BLaER1 treated with 17β-estradiol and CSF1 and Interleukin-3, amounts not matched to agents 10 nM and 100 nM (cell line): ENCODE data around the gene AARSD1.
"Not testable (repeated sequence)": the region's sequence is repeated elsewhere in the genome, so short reads cannot be mapped to it uniquely, and the experiment has no call there.

ENCODE experiments used
- H3K27ac ChIP-seq, 11 experiments: shearing (Covaris generic); formaldehyde crosslinking; 2 replicates each; pipeline ENCODE4 v1.8.1; 2022
- H3K27me3 ChIP-seq, 11 experiments: shearing (Covaris generic); formaldehyde crosslinking; 2 replicates each; pipeline ENCODE4 v1.8.1; 2022
- H3K36me3 ChIP-seq, 11 experiments: shearing (Covaris generic); formaldehyde crosslinking; 2 replicates each; pipeline ENCODE4 v1.8.1; 2022
- H3K4me1 ChIP-seq, 10 experiments: shearing (Covaris generic); formaldehyde crosslinking; 2 replicates each; pipeline ENCODE4 v1.8.1; 2022
- H3K4me2 ChIP-seq, 11 experiments: shearing (Covaris generic); formaldehyde crosslinking; 2 replicates each; pipeline ENCODE4 v1.8.1; 2022
- H3K4me3 ChIP-seq, 10 experiments: shearing (Covaris generic); formaldehyde crosslinking; 2 replicates each; pipeline ENCODE4 v1.8.1; 2022
- H3K9ac ChIP-seq, 11 experiments: shearing (Covaris generic); formaldehyde crosslinking; 2 replicates each; pipeline ENCODE4 v1.8.1; 2022
- H3K9me3 ChIP-seq, 11 experiments: shearing (Covaris generic); formaldehyde crosslinking; replicated peaks in 1 of 11; 2 replicates each; pipeline ENCODE4 v1.8.1; 2022
- H4K20me1 ChIP-seq, 11 experiments: shearing (Covaris generic); formaldehyde crosslinking; 2 replicates each; pipeline ENCODE4 v1.8.1; 2022
- Cebpa-rat ChIP-seq, 11 experiments: shearing (Covaris generic); IDR thresholded peaks; 2 replicates each; pipeline ENCODE4 v1.8.1; 2022

Gene AARSD1

DNA sequence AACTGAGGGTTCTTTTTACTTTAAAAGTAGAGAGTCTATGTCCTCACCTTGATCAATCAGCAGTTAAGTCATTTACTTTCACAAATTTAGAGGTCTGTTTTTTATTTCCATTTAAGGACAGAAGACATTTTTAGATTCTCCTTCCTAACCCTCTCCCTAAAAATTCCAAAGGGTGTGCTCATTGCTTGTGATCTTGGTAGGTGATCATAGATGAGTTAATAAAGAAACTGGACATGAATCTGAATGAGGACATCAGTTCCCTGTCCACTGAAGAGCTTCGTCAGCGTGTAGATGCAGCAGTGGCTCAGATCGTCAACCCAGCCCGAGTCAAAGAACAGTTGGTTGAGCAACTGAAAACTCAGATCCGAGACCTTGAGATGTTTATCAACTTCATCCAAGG is 24.9 kb upstream of the AARSD1 start:
- H3K9ac ChIP-seq = no peak overlapping the region
- H3K4me2 ChIP-seq = no peak overlapping the region
- no peak overlapping the region for H3K27ac ChIP-seq
- no peak overlapping the region for H3K4me3 ChIP-seq
- H3K4me1 ChIP-seq = peaks cover 27 to 58% (median 43%) of the 10 kb centered on the region in 10 experiments
- no peaks in the 10 kb centered on the region for H3K9me3 ChIP-seq
- no peaks in the 10 kb centered on the region for H3K27me3 ChIP-seq
- peaks cover 0 to 8% (median 0%) of the 10 kb centered on the region in 11 experiments; a peak in 3 of 22 replicates for H4K20me1 ChIP-seq
- TF ChIP-seq Cebpa-rat (IDR thresholded peaks at IDR 0.05) = no peak
- peaks cover 73 to 85% (median 83%) of the 10 kb centered on the region in 11 experiments for H3K36me3 ChIP-seq

DNA sequence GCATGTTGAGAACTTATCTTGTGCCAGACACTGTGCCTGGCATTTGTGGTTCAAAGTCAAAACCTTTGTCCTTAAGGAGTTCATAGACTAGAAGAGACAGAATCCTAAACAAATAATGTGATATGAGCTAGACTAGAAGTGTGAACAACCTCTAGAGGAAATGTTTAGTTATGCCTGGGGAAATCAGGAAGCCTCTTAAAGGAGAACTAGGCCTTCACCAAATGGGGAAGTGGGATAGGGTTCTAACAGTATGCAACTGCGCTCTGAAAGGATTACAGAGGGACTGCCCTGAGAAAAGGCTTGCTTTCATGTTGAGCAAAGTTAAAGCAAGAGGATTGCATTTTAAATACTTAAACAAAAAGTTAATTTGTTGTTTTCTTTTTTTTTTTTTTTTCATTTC is 21.0 kb upstream of the AARSD1 start:
- H3K27me3 ChIP-seq = no peaks in the 10 kb centered on the region
- H4K20me1 ChIP-seq = peaks cover 0 to 20% (median 5%) of the 10 kb centered on the region in 11 experiments; a peak in 8 of 22 replicates
- H3K4me2 ChIP-seq = peak overlapping the region; percentile 62 to 96 (median 86)
- TF ChIP-seq Cebpa-rat (IDR thresholded peaks at IDR 0.05) = no peak
- H3K36me3 ChIP-seq = peaks cover 34 to 54% (median 47%) of the 10 kb centered on the region in 11 experiments
- no peaks in the 10 kb centered on the region for H3K9me3 ChIP-seq
- H3K4me3 ChIP-seq = peak overlapping the region in 8 of 10 experiments; percentile 12 to 49 (median 36); a peak in 11 of 20 replicates
- H3K27ac ChIP-seq = peak overlapping the region; percentile 47 to 80 (median 76); a peak in 21 of 22 replicates
- peak overlapping the region; percentile 18 to 69 (median 64); a peak in 20 of 22 replicates for H3K9ac ChIP-seq
- peaks cover 52 to 76% (median 61%) of the 10 kb centered on the region in 10 experiments for H3K4me1 ChIP-seq

DNA sequence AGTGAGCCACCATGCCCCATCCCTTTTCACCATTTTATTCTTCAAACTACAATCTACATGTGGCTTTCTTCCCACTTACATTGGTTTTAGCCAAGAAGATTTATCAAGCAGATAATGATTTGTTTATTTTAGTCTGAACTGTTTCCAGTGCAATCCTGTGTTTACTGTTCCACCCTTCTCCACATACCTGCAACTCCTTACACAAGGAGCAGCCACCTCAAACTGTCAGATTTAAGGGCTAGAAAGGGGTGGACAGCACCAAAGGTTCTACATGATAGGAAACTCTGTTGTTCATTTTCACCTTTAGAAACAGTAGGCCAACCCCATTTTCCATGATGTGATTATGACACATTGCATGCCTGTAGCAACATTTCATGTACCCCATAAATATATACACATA is 18.0 kb upstream of the AARSD1 start:
- peaks cover 0 to 20% (median 5%) of the 10 kb centered on the region in 11 experiments; a peak in 8 of 22 replicates for H4K20me1 ChIP-seq
- no peak overlapping the region for H3K27ac ChIP-seq
- H3K9ac ChIP-seq = peak overlapping the region in 9 of 11 experiments; percentile 80 to 93 (median 84); a peak in 10 of 22 replicates
- H3K27me3 ChIP-seq = no peaks in the 10 kb centered on the region
- no peak for TF ChIP-seq Cebpa-rat (IDR thresholded peaks at IDR 0.05)
- H3K4me3 ChIP-seq = peak overlapping the region; percentile 89 to 100 (median 97); a peak in 15 of 20 replicates
- peaks cover 5 to 25% (median 17%) of the 10 kb centered on the region in 11 experiments for H3K36me3 ChIP-seq
- peaks cover 63 to 72% (median 66%) of the 10 kb centered on the region in 10 experiments for H3K4me1 ChIP-seq
- no peaks in the 10 kb centered on the region for H3K9me3 ChIP-seq
- H3K4me2 ChIP-seq = peak overlapping the region; percentile 89 to 99 (median 95)

DNA sequence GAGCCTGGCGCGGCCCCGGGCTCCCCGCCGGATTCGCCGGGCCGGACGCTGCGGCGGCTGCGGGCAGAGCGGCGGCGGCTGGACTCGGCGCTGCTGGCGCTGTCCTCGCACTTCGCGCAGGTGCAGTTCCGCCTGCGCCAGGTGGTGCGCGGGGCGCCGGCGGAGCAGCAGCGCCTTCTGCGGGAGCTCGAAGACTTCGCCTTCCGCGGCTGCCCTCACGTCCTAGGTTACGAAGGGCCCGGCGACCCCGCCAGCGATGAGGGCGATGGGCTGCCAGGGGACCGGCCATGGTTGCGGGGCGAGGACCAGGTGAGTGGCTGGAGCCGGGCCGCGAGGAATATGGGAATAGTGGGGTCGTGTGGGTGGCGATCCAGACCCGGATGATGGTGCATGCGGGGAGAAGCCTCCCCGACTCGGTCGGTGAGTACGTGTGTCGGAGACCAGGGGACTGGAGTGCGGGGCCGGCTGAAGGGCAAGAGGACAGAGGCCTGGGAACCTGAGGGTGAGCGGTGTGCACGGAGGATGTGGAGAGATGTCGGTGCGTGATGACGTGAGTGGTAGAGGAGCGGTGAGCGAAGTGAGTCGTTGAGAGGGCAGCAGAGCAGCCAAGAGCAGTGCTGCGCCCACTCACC is 16.6 kb upstream of the AARSD1 start:
- Histone ChIP-seq H4K20me1 (peaks cover 0 to 20% (median 5%) of the 10 kb centered on the region in 11 experiments; a peak in 8 of 22 replicates), H3K9ac (peak overlapping the region; percentile 80 to 93 (median 84)), H3K36me3 (peaks cover 0 to 11% (median 4%) of the 10 kb centered on the region in 11 experiments; a peak in 11 of 22 replicates), H3K27ac (peak overlapping the region; percentile 55 to 88 (median 80)), H3K4me2 (peak overlapping the region; percentile 89 to 99 (median 95)), H3K4me1 (peaks cover 54 to 71% (median 65%) of the 10 kb centered on the region in 10 experiments), H3K4me3 (peak overlapping the region; percentile 89 to 100 (median 97)), H3K27me3 (no peaks in the 10 kb centered on the region), H3K9me3 (no peaks in the 10 kb centered on the region)
- TF ChIP-seq Cebpa-rat (IDR thresholded peaks at IDR 0.05) = no peak

DNA sequence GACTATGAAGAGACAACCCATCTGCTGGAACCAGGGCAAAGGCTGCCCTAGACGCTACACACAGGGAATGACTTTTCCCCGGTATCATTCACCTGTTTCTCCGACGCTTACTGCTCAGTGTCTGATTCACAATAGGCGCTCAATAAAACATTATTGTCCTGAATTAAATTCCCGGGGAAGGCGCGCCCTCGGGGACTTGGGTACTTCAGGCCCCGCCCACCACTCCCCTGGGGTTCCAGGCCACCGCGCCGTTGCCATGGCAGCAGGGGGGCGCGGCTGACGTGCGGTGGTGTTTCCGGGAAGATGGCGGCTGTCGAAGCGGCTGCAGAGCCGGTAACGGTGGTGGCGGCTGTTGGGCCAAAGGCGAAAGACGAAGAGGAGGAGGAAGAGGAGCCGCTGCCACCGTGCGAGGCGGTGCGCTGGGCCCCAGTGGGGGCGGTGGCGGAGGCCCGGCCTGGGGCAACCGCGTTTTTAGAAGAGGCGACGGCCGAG is 16.1 kb upstream of the AARSD1 start, which contains the start of gene RUNDC1:
RUNDC1 (plus strand) TSS at position 292 of the 492 bp plus-strand sequence; CDS start at position 304, 12 bp downstream.
- Histone ChIP-seq H3K4me1 (peaks cover 55 to 71% (median 65%) of the 10 kb centered on the region in 10 experiments), H3K36me3 (peaks cover 0 to 10% (median 0%) of the 10 kb centered on the region in 11 experiments; a peak in 3 of 22 replicates), H3K27me3 (no peaks in the 10 kb centered on the region), H3K9ac (peak within 1 kb of the TSS; percentile 80 to 93 (median 84)), H4K20me1 (peaks cover 0 to 20% (median 5%) of the 10 kb centered on the region in 11 experiments; a peak in 8 of 22 replicates), H3K4me2 (peak within 1 kb of the TSS; percentile 89 to 99 (median 95)), H3K9me3 (no peaks in the 10 kb centered on the region), H3K27ac (peak within 1 kb of the TSS; percentile 55 to 88 (median 80)), H3K4me3 (peak within 1 kb of the TSS; percentile 89 to 100 (median 97))
- TF ChIP-seq Cebpa-rat (IDR thresholded peaks at IDR 0.05) = no peak

DNA sequence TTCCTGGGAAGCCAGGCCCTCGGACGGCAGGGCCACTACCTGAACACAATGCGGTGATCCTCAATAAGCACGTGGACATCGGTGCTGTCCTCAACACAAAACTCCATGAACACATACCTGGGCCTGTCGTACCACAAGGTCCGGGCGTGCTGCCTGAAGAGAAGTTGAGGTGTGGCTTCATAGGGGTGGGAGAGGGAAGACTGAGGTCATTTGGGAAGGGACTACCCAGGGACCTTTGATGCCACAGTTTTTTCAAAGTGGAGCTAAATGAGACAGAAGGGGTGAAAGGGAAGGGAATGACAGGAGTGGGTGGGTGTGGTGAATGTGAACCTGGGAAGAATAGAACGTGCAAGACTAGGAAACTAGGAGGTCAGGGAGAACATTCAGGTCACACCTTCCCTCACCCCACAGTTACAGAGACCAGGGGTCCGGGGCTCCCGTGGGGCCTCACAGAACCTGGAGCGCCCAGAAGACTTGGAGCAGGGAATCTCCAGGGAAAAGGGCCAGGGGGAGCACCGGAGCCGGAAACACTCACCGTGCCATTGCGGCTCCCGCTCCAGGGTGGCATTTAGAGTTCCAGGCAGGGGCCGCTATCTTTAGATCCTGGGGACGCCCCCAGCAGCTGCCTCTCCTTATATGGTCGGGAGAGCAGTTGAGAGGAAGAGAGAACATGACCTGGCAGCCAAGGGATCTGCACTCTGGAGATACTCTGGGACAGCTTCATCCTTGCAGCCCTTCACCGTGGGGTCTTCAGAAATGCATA is 15.4 kb upstream of the AARSD1 start, which contains the start of gene PTGES3L:
PTGES3L (minus strand) TSS at position 570 of the 763 bp plus-strand sequence; CDS start at position 543, 27 bp downstream.
- peaks cover 0 to 20% (median 5%) of the 10 kb centered on the region in 11 experiments; a peak in 8 of 22 replicates for H4K20me1 ChIP-seq
- H3K4me3 ChIP-seq = peak within 1 kb of the TSS; percentile 89 to 100 (median 97)
- no peaks in the 10 kb centered on the region for H3K9me3 ChIP-seq
- peak within 1 kb of the TSS; percentile 55 to 88 (median 80) for H3K27ac ChIP-seq
- peaks cover 0 to 10% (median 0%) of the 10 kb centered on the region in 11 experiments; a peak in 3 of 22 replicates for H3K36me3 ChIP-seq
- no peak for TF ChIP-seq Cebpa-rat (IDR thresholded peaks at IDR 0.05)
- H3K4me1 ChIP-seq = peaks cover 54 to 71% (median 66%) of the 10 kb centered on the region in 10 experiments
- peak within 1 kb of the TSS; percentile 80 to 93 (median 84) for H3K9ac ChIP-seq
- H3K27me3 ChIP-seq = no peaks in the 10 kb centered on the region
- peak within 1 kb of the TSS; percentile 89 to 99 (median 95) for H3K4me2 ChIP-seq

DNA sequence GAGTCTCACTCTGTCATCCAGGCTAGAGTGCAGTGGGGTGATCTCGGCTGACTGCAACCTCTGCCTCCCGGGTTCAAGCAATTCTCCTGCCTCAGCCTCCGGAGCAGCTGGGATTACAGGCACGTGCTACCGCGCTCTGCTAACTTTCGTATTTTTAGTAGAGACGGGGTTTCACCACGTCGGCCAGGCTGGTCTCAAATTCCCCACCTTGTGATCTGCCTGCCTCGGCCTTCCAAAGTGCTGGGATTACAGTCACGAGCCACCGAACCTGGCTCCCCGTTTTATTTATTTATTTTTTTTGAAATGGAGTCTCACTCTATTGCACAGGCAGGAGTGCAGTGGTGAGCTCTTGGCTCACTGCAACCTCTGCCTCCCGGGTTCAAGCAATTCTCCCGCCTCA is 11.4 kb upstream of the AARSD1 start:
- H3K9me3 ChIP-seq, H3K4me3 ChIP-seq, H3K36me3 ChIP-seq, H4K20me1 ChIP-seq, H3K27me3 ChIP-seq: not testable (repeated sequence)
- Histone ChIP-seq H3K4me2 (peak overlapping the region; percentile 59 to 83 (median 66)), H3K27ac (peak overlapping the region in 7 of 11 experiments; percentile 1 to 50 (median 28); a peak in 9 of 22 replicates), H3K9ac (peak overlapping the region in 8 of 11 experiments; percentile 9 to 58 (median 34); a peak in 7 of 22 replicates), H3K4me1 (peaks cover 19 to 40% (median 33%) of the 10 kb centered on the region in 10 experiments)

DNA sequence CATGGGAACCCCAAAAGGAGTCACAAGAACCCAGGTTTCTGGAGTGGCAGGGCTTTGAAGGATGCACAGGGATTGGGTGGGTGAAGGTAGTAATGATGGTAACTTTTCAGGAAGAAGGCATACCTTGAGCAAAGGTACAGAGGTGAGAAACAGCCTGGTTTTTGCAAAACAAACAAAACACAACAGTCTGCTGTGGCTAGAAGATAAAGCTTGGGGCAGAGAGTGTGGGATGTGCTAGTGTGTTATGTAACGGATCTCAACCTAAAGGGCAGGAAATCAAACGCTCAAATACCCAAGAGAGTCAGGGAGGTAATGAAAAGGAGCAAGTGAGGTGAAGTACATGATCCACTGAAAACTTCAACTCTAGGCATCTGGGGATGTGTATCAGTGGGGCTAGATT is 11.0 kb upstream of the AARSD1 start:
- Histone ChIP-seq H3K36me3 (no peaks in the 10 kb centered on the region), H3K9me3 (no peaks in the 10 kb centered on the region), H4K20me1 (no peaks in the 10 kb centered on the region), H3K27ac (peak overlapping the region in 7 of 11 experiments; percentile 1 to 50 (median 28); a peak in 7 of 22 replicates), H3K9ac (peak overlapping the region in 8 of 11 experiments; percentile 9 to 58 (median 34); a peak in 6 of 22 replicates), H3K27me3 (no peaks in the 10 kb centered on the region), H3K4me2 (peak overlapping the region; percentile 59 to 83 (median 66)), H3K4me3 (no peak overlapping the region), H3K4me1 (peaks cover 19 to 40% (median 33%) of the 10 kb centered on the region in 10 experiments)
- TF ChIP-seq Cebpa-rat (IDR thresholded peaks at IDR 0.05) = no peak

DNA sequence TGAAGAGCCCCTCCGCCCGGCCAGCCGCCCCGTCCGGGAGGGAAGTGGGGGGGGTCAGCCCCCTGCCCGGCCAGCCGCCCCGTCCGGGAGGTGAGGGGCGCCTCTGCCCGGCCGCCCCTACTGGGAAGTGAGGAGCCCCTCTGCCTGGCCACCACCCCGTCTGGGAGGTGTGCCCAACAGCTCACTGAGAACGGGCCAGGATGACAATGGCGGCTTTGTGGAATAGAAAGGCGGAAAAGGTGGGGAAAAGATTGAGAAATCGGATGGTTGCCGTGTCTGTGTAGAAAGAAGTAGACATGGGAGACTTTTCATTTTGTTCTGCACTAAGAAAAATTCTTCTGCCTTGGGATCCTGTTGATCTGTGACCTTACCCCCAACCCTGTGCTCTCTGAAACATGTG is 9.1 kb upstream of the AARSD1 start:
- not testable (repeated sequence) for H3K4me2 ChIP-seq, H3K36me3 ChIP-seq, H3K9me3 ChIP-seq, H3K4me3 ChIP-seq, H3K9ac ChIP-seq, H3K27me3 ChIP-seq, H3K27ac ChIP-seq, H4K20me1 ChIP-seq
- H3K4me1 ChIP-seq = peaks cover 20 to 43% (median 36%) of the 10 kb centered on the region in 10 experiments
